Fibroblast of skin of back (primary cell): ENCODE results near the gene ACTL8.
"Not testable (repeated sequence)": the region's sequence is repeated elsewhere in the genome, so short reads cannot be mapped to it uniquely, and the experiment has no call there.

Experiments used
- DNase-seq: peaks from one replicate; pipeline ENCODE4 v3.0.0-alpha.2; 2013

ACTL8 gene

GRCh38 chr1:17735793-17736192, 19.3 kb upstream of the ACTL8 start:
- no peak for DNase-seq

- no peak for DNase-seq
Measured at GRCh38 chr1:17736625-17737024, 18.5 kb upstream of the ACTL8 start.

DNA sequence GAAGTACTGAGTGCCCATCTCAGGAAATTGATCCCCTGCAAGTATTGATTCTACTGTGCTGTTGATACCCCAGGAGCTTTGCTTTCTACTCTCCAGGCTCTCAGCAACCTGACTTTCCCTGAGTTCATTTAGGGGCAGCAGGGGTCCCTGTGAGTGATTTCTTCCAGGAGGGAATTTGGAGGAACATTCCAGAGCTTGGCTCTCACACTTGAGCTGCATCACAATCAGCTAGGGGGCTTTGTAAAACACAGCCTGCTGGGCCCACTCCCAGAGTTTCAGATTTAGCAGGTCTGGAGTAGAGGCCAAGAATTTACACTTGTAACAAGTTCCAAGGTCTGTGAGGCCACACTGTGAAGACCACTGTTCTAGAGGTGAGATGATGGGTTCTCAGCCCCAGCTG, 16.1 kb upstream of the ACTL8 start:
- DNase-seq: no peak

- no peak for DNase-seq
Measured at GRCh38 chr1:17741052-17741451, 14.1 kb upstream of the ACTL8 start.

GRCh38 chr1:17742583-17742982, 12.6 kb upstream of the ACTL8 start:
- no peak for DNase-seq

DNA sequence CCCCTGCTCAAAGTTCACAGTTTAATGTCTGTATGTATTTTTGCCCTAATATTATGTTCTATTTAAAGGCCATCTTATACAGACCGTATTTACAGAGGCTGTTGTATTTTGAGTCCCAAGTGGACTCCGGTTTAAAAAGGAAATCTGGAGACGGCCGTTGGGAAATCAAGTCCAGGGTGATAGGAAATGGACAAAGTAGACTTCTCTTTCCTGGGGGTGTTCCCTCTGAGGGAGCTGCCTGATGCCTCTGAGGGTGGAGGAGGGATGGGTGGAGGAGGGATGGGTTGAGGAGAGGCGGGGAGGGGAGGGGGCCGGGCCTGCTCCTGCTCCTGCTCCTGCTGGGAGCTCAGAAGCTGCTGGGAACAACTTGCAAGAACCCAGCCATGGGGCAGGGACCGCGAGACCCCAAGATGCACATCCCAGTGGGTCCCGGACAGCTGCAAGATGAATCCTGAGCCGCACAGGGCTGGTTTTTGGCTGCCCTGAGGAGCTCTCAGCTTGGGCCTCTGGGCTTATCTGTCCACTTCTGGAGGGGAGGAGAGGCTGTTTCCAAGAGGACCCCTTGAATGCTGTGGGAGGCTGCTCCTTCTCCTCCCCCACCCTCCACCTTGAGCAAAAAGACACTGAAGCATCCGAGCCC, 12.0 kb upstream of the ACTL8 start:
- DNase-seq: no peak

GRCh38 chr1:17743925-17744324, 11.2 kb upstream of the ACTL8 start:
- DNase-seq: no peak

DNA sequence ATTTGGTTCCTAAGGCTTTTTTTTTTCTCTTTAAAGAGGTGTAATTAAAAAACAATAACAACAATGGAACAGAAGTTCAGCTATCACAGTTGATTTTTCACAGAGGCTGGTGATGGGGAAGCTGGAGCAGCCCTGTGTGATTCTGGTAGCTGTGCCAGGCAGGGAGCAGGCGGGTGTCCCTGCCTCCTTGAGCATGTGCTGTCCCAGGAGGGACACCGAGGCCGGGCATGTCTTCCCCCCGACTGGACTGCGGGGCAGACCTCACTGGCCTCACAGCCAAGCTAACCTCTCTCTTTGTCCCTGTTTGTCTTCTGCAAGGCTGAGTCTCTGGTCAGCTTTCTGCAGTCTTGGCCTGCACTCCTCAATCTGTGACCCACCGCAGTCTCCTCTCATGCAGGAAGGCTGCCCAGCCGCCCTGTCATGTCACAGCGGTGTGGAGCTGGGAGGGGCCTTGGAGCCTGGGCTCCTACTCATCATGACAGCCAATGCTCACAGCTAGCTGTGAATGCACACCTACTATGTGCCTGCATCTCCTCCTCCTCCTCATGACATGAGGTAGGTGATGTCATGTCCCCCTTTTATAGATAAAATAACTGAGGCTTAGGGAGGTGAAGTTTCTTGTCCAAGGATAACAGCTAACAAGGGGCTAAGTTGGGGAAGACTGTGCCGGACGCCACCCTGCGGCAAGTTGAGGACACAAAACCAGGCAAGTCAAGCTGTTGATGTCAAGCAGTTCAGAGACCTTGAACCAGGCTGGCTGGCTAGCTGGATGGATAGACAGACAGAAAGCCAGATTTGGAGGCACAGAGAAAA, 10.3 kb upstream of the ACTL8 start:
- DNase-seq: no peak

DNA sequence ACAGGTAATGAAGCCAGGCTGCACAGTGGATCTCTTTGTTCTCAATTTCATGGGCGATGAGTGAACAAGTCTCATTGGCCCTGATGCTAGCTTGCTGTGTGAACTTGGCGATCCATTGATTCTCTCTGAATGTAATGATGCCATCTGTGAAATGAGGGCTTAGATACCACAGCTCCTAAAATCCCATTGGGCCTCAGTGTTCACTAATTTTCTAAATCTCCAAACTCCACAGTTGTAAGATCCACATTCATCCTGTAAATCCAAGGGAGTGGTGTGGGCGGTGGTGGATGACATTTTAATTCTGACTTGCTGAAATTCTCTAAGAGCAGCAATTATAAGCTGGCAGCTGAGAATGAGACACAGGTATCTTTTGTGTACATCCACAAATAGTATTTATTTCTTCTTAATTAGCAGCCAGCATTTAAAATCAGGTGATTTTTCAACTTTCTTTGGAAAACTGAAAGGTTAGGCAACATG, 9.6 kb upstream of the ACTL8 start:
- no peak for DNase-seq

DNA sequence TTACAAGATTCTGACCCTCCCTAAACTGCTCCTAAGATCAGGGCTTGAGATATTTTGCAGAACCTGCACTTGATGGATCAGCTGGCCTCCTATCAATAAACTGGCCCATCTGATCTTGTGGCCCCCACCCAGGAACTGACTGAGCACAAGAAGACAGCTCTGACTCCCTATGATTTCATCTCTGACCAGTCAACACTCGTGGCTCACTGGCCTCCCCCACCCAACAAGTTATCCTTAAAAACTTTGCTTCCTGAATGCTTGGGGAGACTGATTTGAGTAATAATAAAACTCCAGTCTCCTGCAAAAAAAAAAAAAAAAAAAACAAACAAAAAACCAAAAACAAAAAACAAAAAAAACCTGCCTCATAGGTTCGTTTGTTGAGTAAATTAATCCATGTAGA, 8.9 kb upstream of the ACTL8 start:
- DNase-seq: not testable (repeated sequence)

- DNase-seq: no peak
Measured at GRCh38 chr1:17746920-17747319, 8.2 kb upstream of the ACTL8 start.

DNA sequence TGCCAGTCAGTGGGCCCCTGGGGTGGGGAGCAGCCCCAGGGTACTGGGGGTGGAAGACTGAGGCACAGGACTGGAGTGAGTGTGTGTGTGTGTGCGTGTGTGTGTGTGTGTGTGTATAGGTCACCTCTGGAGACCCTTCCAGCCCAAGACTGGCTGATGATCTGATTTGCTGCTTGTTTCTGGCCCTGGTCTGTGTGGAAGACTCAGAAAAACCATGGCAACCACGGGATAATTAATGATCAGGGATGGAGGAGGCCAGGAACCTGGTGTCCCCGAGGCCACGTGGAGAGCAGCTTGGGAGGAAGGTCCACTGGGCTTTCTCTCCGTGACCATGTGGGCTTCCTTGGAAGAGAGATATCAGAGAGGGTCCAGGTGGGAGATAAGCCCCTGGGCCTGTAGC, 4.8 kb upstream of the ACTL8 start:
- DNase-seq: no peak

- no peak for DNase-seq
Measured at GRCh38 chr1:17752356-17752755, 2.8 kb upstream of the ACTL8 start.

- DNase-seq: no peak
Measured at GRCh38 chr1:17757426-17757825, 2.3 kb downstream of the ACTL8 start.

- DNase-seq: no peak
Measured at GRCh38 chr1:17759114-17759513, 4.0 kb downstream of the ACTL8 start.

GRCh38 chr1:17762313-17762712, 7.2 kb downstream of the ACTL8 start:
- DNase-seq: no peak

GRCh38 chr1:17763417-17763816, 8.3 kb downstream of the ACTL8 start:
- no peak for DNase-seq

DNA sequence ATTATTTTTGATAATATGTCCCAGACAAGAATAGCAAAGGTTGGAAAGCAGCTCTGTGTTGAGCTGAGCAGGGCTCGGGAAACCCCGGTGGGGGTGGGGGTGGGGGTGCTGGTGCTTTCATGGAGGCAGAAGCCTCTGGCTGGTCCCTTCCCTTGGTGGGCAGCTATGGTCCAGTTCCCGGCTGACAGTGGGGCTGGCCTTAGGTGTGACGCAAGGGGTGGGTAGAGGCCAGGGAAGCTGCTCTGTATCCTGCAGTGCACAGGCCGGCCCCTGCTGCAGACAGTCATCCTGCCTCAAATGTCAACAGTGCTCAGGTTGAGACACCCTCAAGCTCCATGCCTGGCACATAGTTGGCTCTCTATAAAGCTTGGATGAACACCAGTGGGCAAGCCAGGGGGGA, 8.9 kb downstream of the ACTL8 start:
- DNase-seq: no peak

DNA sequence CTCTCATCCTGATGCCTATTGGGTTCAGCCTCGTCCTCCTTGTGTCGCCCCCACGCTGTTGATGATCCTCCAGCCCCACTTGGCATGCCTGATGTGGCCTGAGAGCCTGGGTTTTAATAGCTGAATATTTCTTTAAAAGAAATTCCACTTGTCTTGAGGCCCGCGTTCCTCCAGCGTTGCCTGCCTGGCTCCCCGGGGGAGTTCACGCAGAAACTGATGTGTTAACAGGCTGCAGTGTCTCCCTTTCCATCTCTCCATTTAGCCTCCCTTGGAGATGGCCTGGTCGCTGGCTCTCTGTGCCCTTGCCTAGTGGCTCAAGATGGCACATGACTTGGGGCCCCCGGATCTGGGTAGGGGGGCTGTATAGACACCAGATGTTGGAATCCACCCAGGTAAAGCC, 9.5 kb downstream of the ACTL8 start:
- DNase-seq: no peak

GRCh38 chr1:17765444-17766411, 10.6 kb downstream of the ACTL8 start:
- peak; percentile 91 for DNase-seq

DNA sequence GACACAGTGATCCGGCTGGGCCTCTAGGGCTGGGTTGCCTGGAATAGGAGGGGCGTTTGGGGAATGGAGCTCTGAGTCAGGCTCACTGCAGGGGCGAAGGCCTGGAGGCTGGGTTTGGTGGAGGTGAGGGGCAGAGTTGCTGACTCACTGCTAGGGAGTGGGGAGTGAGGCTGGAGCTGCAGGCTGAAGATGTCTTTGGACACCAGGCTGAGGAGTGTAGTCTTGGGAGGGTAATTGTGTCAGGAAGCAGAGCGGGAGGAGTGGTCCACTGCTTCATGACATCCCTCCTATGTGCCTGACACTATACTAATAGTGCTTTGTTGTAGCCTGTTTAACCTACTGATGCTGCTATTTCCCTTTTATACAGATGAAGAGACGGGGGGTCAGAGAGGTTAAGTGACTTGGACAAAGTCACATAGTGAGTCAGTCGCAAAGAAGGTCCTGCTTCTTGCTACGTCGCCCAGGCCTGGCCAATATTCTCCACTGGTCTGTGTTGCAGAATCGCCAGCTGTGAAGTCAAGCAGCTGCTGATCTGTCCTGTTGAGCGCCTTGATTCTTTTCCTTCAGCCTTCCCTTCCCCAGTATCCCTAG, 13.6 kb downstream of the ACTL8 start:
- peak; percentile 81 for DNase-seq

DNA sequence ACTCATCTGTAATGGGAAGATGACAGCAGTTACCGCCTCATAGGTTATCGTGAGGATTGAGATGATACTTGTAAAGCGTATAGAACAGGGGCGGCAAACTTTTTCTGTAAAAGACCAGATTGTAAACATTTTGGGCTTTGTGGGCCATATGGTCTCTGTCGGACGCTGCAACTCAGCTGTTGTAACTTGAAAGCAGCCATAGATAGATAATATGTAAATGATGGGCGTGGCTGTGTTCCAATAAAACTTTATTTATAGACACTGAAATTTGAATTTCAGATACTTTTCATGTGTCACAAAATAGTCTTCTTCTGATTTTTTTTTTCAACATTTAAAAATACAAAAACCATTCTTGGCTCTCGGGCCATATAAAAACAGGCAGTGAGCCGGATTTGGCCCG, 15.8 kb downstream of the ACTL8 start:
- DNase-seq: no peak
